ENCODE data around the gene RPL10. TPM values are rescaled to one million over a fixed set of nuclear protein-coding genes. Genes with fewer than 3 reads are reported as not detected.

The RPL10 gene
- total and polyA plus RNA-seq, 2 of the 13 experiments (the other 11 are each of a cell fraction or from before 2014, with no cell fraction given): 2,381 to 4,713 TPM

- TF ChIP-seq TIGD3 (CRISPR knock-in tag; IDR thresholded peaks at IDR 0.05; ENCODE audit: borderline replicate concordance) (no peak), EED (CRISPR knock-in tag; IDR thresholded peaks at IDR 0.05) (no peak), ZNF710 (CRISPR knock-in tag; IDR thresholded peaks at IDR 0.05; ENCODE audit: borderline replicate concordance) (no peak), MXD1 (CRISPR knock-in tag; IDR thresholded peaks at IDR 0.05) (no peak), RFX3 (CRISPR knock-in tag; IDR thresholded peaks at IDR 0.05) (no peak), ZNF558 (CRISPR knock-in tag; IDR thresholded peaks at IDR 0.05; ENCODE audit: borderline replicate concordance) (no peak; the same call in 1 of the 2 replicates), FOXP4 (CRISPR knock-in tag; IDR thresholded peaks at IDR 0.05) (no peak), ZNF367 (CRISPR knock-in tag; IDR thresholded peaks at IDR 0.05; ENCODE audit: borderline replicate concordance) (no peak), JUND (CRISPR knock-in tag; IDR thresholded peaks at IDR 0.05) (0 out of 2 replicates have a peak, but pooled peaks have one; percentile 35), AHDC1 (CRISPR knock-in tag; IDR thresholded peaks at IDR 0.05; ENCODE audit: borderline replicate concordance) (no peak), ISX (CRISPR knock-in tag; conservative IDR thresholded peaks at IDR 0.05) (no peak), KAT7 (CRISPR knock-in tag; IDR thresholded peaks at IDR 0.05; ENCODE audit: borderline replicate concordance) (no peak), RFXANK (CRISPR knock-in tag; IDR thresholded peaks at IDR 0.05) (0 out of 2 replicates have a peak, but pooled peaks have one; percentile 35), ZBTB44 (CRISPR knock-in tag; IDR thresholded peaks at IDR 0.05) (no peak), MAX (IDR thresholded peaks at IDR 0.05) (no peak)
These were observed 19.2 kb upstream of the RPL10 start, which contains the start of gene EMD (continued) for GRCh38 chrX:154378799-154379568.

Measured in HepG2 (cell line).